Measurements from ENCODE around the gene SBSN.

DNA sequence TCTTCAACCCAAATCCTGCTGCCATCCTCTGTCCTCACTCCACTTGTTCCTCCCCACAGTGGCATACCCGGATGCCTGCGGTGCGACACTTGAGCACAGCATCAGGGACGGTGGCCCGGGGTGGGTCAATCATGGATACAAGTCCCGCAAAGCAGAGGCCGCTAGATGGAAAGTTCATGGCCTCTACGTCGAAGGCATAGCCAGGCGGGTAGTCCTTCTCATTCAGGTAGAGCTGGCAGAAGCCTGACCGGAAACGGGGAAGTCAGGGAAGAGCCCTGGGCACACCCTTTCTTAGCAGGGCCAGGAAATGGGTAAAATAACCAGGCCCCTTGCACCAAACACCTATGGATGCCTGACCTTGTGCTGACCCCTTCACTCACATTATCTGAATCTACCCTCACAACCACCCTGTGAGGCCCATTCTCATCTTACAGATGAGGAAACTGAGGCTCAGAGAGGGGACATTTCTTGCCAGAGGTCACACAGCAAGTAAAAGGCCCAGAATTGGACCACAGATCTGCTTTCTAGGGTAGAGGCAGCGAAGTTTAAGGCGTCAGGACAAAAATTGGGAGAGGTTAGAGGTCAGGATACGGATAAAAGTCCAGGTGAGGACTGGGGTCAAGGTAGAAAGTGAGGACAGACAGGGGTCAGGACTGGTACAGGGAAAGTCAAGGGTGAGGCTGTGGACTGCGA is 28.9 kb upstream of the SBSN start:
- TF ChIP-seq, protein P1, sequence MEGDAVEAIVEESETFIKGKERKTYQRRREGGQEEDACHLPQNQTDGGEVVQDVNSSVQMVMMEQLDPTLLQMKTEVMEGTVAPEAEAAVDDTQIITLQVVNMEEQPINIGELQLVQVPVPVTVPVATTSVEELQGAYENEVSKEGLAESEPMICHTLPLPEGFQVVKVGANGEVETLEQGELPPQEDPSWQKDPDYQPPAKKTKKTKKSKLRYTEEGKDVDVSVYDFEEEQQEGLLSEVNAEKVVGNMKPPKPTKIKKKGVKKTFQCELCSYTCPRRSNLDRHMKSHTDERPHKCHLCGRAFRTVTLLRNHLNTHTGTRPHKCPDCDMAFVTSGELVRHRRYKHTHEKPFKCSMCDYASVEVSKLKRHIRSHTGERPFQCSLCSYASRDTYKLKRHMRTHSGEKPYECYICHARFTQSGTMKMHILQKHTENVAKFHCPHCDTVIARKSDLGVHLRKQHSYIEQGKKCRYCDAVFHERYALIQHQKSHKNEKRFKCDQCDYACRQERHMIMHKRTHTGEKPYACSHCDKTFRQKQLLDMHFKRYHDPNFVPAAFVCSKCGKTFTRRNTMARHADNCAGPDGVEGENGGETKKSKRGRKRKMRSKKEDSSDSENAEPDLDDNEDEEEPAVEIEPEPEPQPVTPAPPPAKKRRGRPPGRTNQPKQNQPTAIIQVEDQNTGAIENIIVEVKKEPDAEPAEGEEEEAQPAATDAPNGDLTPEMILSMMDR (IDR thresholded peaks at IDR 0.05 in 2 of 3, conservative IDR thresholded peaks at IDR 0.05 in 1 of 3; ENCODE audit: control insufficient read depth in 2 of 3, extremely low read depth in 1 of 3, insufficient read depth in 1 of 3, low read depth in 3 of 3, low read length in 3 of 3): no peak
- no peak for TF ChIP-seq EZH2 (IDR thresholded peaks at IDR 0.05; ENCODE audit: borderline replicate concordance, control insufficient read depth, low read depth, low read length)
- no peak for TF ChIP-seq RBBP5 (conservative IDR thresholded peaks at IDR 0.05)
- TF ChIP-seq, protein P2, sequence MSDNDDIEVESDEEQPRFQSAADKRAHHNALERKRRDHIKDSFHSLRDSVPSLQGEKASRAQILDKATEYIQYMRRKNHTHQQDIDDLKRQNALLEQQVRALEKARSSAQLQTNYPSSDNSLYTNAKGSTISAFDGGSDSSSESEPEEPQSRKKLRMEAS (IDR thresholded peaks at IDR 0.05; ENCODE audit: low read depth, low read length): no peak
- TF ChIP-seq POLR2A (IDR thresholded peaks at IDR 0.05; ENCODE audit: low read depth, low read length): no peak
- TF ChIP-seq MXI1 (IDR thresholded peaks at IDR 0.05; ENCODE audit: low read depth, low read length): no peak
- TF ChIP-seq IKZF1 (conservative IDR thresholded peaks at IDR 0.05): no peak

Data from GM12878 (cell line).